Ascending aorta (tissue), 2 donors: ENCODE measurements around the gene C1orf116. TPM values are rescaled to one million over a fixed set of nuclear protein-coding genes. Genes with fewer than 3 reads are reported as not detected.

Experiments used
- DNase-seq, 2 donors: peaks; one replicate each; pipeline ENCODE4 v3.0.0-alpha.2; 2019; ENCODE audit warnings: low spot score in 2 of 2
- H3K27ac ChIP-seq, 2 donors: fragments of 200-600 bp; sonication (generic); one replicate each; pipeline ENCODE4 v1.5.1; 2016 to 2017; ENCODE audit warnings: mild to moderate bottlenecking in 1 of 2
- H3K27me3 ChIP-seq: fragments of 200-600 bp; sonication (generic); one replicate; pipeline ENCODE4 v1.5.1; 2017
- H3K36me3 ChIP-seq, 2 donors: fragments of 200-600 bp; sonication (generic); one replicate each; pipeline ENCODE4 v1.5.1; 2016
- H3K4me1 ChIP-seq, 2 donors: fragments of 200-600 bp; sonication (generic); one replicate each; pipeline ENCODE4 v1.5.1; 2016 to 2017; ENCODE audit warnings: mild to moderate bottlenecking in 1 of 2
- H3K4me3 ChIP-seq, 2 donors: fragments of 200-600 bp; sonication (generic); one replicate each; pipeline ENCODE4 v1.5.1; 2016 to 2017; ENCODE audit warnings: mild to moderate bottlenecking in 1 of 2
- H3K9me3 ChIP-seq, 2 donors: fragments of 200-600 bp; sonication (generic); one replicate each; pipeline ENCODE4 v1.5.1; 2016
- intact Hi-C: fragments of 100-400 bp; cut with DNase I; formaldehyde crosslinking; loops from one replicate; pipeline ENCODE4 v1.15.1; 2023
- total RNA-seq: library from RNA; depleted of rRNA; stranded (reverse); fragments of >200 nt; gene quantifications from one replicate; pipeline ENCODE4 v1.1.0, GENCODE V29; 2016
- TF ChIP-seq, protein P1 (sequence below), 3 experiments: fragments of 200-600 bp in 2 of 3; fragments of 450-650 bp in 1 of 3; sonication (generic) in 2 of 3; IDR thresholded peaks; one replicate each; pipeline ENCODE4 v1.5.1; 2016 to 2019; ENCODE audit warnings: antibody characterized with exemption in 3 of 3, mild to moderate bottlenecking in 1 of 3, moderate library complexity in 1 of 3

The C1orf116 gene
- total RNA-seq, 1 donor from 2014 or later, result not detected

DNA sequence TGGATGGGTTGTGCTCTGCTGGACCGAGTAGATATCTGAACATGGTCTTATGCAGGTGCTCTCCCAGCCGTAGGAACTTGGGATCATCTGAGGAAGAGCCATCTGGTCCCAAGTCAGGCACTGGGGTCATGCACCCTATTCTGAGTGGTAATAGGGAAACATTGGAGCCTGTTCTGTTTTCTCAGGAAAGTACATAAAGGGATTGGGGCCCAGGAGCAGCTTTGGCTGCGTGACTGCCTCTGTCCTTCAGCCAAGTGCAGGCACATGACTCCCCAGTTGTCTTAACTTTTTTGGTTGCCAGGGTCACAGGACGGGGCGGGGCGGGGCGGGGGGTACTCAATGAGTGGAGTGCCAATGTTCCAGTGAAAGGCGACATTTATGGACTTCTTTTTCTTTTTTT, 32.0 kb upstream of the C1orf116 start:
- TF ChIP-seq, protein P1, sequence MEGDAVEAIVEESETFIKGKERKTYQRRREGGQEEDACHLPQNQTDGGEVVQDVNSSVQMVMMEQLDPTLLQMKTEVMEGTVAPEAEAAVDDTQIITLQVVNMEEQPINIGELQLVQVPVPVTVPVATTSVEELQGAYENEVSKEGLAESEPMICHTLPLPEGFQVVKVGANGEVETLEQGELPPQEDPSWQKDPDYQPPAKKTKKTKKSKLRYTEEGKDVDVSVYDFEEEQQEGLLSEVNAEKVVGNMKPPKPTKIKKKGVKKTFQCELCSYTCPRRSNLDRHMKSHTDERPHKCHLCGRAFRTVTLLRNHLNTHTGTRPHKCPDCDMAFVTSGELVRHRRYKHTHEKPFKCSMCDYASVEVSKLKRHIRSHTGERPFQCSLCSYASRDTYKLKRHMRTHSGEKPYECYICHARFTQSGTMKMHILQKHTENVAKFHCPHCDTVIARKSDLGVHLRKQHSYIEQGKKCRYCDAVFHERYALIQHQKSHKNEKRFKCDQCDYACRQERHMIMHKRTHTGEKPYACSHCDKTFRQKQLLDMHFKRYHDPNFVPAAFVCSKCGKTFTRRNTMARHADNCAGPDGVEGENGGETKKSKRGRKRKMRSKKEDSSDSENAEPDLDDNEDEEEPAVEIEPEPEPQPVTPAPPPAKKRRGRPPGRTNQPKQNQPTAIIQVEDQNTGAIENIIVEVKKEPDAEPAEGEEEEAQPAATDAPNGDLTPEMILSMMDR (IDR thresholded peaks at IDR 0.05), result no peak
- DNase-seq, result no peak
- Histone ChIP-seq H3K4me3 (no peak overlapping the region), H3K27ac (no peak overlapping the region), H3K4me1 (no peaks in the 10 kb centered on the region), H3K27me3 (no peaks in the 10 kb centered on the region), H3K9me3 (no peaks in the 10 kb centered on the region), H3K36me3 (peaks cover 23 to 57% of the 10 kb centered on the region in 2 donors)
- intact Hi-C loops, result no loop called here

DNA sequence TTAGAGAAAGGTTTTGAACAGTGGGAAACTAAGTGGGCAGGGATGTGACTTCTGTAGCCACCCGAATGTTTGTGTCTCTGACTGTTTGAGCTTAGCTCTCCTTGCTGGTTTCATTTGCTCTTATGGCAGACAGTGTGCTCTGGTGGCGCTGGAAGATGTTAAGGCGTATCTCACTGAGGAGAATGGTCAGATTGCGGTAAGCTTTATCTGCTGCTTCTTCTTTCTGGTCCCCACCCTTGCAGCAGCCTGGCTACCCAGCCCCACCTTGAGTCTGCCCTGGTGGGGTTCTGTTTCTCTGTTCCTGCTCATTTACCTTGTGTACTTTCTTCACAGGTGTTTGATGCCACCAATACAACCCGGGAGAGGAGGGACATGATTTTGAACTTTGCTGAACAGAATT, 30.5 kb upstream of the C1orf116 start:
- peaks cover 23 to 41% of the 10 kb centered on the region in 2 donors for H3K36me3 ChIP-seq
- no peak for DNase-seq

DNA sequence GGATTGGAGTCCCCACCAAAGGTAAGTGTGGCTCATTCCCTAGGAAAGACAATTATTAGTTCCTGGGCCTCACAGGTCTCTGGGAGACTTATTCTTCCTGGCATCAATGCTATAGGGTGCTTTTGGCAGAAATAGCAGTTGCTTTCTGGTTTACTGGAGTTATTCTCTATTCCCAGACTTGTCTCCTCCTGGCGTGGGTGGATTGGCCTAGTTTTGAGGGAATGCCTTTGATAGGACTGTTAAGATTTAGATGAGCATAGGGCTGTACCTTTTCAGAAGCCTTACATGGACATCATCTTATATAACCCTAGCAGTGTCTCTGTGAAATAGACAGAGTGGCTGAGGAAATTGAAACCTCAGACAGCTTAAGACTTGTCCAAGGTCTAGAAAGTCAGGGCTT, 29.5 kb upstream of the C1orf116 start:
- Histone ChIP-seq H3K27me3 (no peaks in the 10 kb centered on the region), H3K4me1 (no peaks in the 10 kb centered on the region), H3K36me3 (peaks cover 19 to 32% of the 10 kb centered on the region in 2 donors), H3K4me3 (no peak overlapping the region), H3K9me3 (no peaks in the 10 kb centered on the region), H3K27ac (no peak overlapping the region)
- no peak for DNase-seq
- TF ChIP-seq, protein P1 (IDR thresholded peaks at IDR 0.05), result no peak
- intact Hi-C loops, result no loop called here

More for the DNA sequence above, 30.5 kb upstream of the C1orf116 start:
- no peaks in the 10 kb centered on the region for H3K9me3 ChIP-seq
- no peak overlapping the region for H3K4me3 ChIP-seq
- H3K27me3 ChIP-seq, result no peaks in the 10 kb centered on the region
- TF ChIP-seq, protein P1 (IDR thresholded peaks at IDR 0.05), result no peak
- H3K4me1 ChIP-seq, result no peaks in the 10 kb centered on the region
- intact Hi-C loops, result no loop called here
- H3K27ac ChIP-seq, result no peak overlapping the region

DNA sequence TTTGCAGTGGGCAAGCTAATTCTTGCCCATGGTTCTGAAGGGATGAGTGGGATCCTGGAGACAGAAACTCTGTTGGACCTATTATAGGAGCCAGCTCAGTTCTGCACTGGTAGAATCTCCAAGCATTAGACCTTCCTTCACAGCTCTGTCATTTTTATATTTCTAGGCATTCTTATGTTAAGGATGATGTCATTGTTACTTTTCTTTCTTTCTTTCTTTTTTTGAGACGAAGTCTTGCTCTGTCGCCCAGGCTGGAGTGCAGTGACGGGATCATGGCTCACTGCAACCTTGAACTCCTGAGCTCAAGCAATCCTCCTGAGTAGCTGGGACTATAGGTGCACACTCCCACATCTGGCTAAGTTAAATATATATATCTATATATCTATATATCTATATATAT, 28.0 kb upstream of the C1orf116 start:
- H3K36me3 ChIP-seq, result peaks cover 16 to 28% of the 10 kb centered on the region in 2 donors
- TF ChIP-seq, protein P1 (IDR thresholded peaks at IDR 0.05), result no peak
- no peaks in the 10 kb centered on the region for H3K27me3 ChIP-seq
- intact Hi-C loops, result no loop called here
- DNase-seq, result no peak
- no peaks in the 10 kb centered on the region for H3K4me1 ChIP-seq
- no peaks in the 10 kb centered on the region for H3K9me3 ChIP-seq
- no peak overlapping the region for H3K4me3 ChIP-seq
- H3K27ac ChIP-seq, result no peak overlapping the region

DNA sequence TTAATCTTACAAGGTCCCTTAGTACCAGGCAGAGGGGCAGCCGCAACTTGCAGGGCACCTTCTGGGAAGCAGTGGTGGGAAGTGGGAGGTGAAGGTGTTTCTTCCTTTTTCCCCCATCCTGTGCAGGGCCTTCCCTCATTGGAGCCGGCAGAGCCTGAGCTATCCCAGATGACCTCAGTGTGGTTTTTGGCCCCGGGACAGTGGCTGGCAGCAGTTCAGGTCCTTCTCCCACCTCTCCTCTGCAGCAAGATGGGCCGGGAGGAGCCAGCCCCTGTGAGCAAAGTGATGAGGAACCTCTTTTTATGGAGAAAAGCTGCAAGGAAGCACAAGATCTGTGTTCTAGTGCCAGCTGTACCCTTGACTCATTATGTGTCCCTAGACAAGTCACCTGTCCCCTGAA, 27.3 kb upstream of the C1orf116 start:
- intact Hi-C loops, result loop anchor here (10.0 kb wide), 3 partner anchors 145 to 1145 kb away; partner anchors contain the start of gene RASSF5
- H3K9me3 ChIP-seq, result no peaks in the 10 kb centered on the region

More for the DNA sequence above, 27.3 kb upstream of the C1orf116 start:
- no peak overlapping the region for H3K4me3 ChIP-seq
- no peak for DNase-seq
- H3K4me1 ChIP-seq, result no peaks in the 10 kb centered on the region
- H3K36me3 ChIP-seq, result peaks cover 16 to 27% of the 10 kb centered on the region in 2 donors
- H3K27me3 ChIP-seq, result no peaks in the 10 kb centered on the region
- TF ChIP-seq, protein P1 (IDR thresholded peaks at IDR 0.05), result no peak
- H3K27ac ChIP-seq, result no peak overlapping the region
